Upper lobe of left lung (tissue), 4 donors: ENCODE measurements around the gene SNAPC1.

Source experiments
- EP300 ChIP-seq, 4 donors: sonication (generic); formaldehyde crosslinking; IDR thresholded peaks; one replicate each; pipeline ENCODE4 v1.5.1; 2017; ENCODE audit warnings: antibody characterized with exemption in 4 of 4, control low read depth in 2 of 4
- POLR2A ChIP-seq, 4 donors: fragments of 450-650 bp; IDR thresholded peaks; one replicate each; pipeline ENCODE4 v1.5.1; 2016 to 2017; ENCODE audit warnings: antibody characterized with exemption in 4 of 4, mild to moderate bottlenecking in 2 of 4
- TF ChIP-seq, protein P1 (sequence below), 6 experiments: fragments of 450-650 bp in 4 of 6; fragments of 200-600 bp in 2 of 6; sonication (generic) in 2 of 6; IDR thresholded peaks; one replicate each; pipeline ENCODE4 v1.5.1; 2016 to 2019; ENCODE audit warnings: antibody characterized with exemption in 6 of 6

DNA sequence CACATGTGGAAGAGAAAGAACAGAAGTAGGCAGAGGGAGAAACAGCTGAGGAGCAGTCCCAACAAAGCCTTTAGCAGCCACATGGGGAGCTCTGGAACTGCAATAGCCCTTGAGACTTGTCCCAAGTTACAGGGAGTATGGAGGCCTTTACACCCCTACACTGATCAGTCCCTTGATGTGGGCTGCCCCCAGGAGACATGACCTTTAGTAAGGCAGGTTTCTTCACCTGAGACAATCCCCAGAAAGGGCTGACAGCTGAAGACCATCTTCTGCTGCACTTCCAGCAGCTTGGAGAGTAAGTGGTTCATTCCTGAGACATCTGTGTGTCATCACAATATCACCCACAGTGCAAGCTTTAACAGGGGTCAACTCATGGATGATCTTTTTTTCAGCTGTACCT is 8.6 kb upstream of the SNAPC1 start:
- TF ChIP-seq, protein P1, sequence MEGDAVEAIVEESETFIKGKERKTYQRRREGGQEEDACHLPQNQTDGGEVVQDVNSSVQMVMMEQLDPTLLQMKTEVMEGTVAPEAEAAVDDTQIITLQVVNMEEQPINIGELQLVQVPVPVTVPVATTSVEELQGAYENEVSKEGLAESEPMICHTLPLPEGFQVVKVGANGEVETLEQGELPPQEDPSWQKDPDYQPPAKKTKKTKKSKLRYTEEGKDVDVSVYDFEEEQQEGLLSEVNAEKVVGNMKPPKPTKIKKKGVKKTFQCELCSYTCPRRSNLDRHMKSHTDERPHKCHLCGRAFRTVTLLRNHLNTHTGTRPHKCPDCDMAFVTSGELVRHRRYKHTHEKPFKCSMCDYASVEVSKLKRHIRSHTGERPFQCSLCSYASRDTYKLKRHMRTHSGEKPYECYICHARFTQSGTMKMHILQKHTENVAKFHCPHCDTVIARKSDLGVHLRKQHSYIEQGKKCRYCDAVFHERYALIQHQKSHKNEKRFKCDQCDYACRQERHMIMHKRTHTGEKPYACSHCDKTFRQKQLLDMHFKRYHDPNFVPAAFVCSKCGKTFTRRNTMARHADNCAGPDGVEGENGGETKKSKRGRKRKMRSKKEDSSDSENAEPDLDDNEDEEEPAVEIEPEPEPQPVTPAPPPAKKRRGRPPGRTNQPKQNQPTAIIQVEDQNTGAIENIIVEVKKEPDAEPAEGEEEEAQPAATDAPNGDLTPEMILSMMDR (IDR thresholded peaks at IDR 0.05), result no peak
- TF ChIP-seq POLR2A (IDR thresholded peaks at IDR 0.05) (no peak), EP300 (IDR thresholded peaks at IDR 0.05) (no peak)
